COR-L47 (cell line): ENCODE data around the gene CNOT6.
"Not testable (repeated sequence)": the region's sequence is repeated elsewhere in the genome, so short reads cannot be mapped to it uniquely, and the experiment has no call there.

Experiments used
- DNase-seq: peaks from one replicate; lab custom pipeline; 2025; lab: John Stamatoyannopoulos, UW

The CNOT6 gene

DNA sequence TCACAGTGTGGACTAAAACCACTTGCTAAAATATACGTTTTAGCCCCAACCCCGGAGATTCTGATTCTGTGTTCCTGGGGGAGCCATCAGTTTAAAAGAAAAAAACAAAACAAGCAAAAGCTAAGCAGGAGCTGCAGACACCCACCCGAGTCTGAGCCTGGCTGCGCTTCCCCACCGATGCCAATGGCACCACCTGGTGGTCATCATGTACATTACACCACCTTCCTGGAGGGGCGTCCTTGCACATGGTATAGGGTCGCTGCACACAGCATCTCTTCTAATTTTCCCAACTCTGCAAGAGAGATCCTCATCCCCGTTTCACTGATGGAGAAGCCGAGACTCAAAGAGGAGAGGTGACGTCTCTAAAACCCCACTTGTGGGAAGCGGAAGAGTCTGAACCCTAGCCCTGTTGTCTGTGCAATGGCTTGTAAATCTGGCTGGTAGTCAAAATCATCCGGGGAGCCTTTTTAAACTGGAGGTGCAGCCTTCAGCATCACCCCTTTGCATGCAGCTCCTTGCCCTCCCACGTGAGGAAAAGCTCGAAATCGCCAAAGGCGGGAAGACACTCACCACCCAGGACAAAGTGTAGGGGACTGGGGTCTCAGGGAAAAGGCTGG lies 23.1 kb upstream of the CNOT6 start:
- peak; percentile 12 for DNase-seq

DNA sequence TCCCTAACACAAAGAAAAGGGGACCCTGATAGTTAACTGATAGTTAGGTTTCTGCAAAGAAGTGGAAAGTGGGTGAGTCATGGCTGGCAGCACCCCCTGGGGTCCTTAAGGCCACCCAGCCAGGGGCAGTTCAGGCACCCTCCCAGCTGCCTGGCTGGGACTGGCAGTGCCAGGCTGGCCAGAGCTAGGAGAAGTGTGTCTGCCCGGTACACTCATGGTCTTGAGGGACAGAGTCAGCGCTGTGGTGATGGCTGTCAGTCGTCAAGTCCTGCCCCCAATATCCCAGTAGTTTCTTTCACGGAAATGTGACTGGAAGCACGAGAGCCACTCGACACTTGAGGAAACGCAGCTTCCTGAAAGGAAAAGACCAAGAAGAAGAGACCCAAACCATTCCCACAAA lies 22.3 kb upstream of the CNOT6 start:
- DNase-seq, result no peak

DNA sequence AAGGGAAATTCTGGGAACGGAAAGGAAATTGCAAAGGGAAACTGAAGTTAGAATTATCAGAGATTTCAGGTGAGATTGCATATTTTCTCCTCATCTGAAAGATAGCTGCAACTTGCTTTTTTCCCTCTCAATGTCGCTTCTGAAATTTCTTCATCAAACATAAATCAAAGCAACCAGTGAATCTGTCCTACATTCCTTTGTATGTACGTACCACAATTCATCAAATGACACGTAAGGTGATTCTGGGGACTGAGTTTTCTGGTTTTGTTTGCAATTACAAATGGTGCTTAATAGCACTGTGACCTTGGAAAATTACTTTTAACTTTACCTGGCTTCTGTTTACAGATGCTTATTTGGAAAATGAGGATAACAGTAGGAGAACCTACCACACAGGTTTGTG lies 21.9 kb upstream of the CNOT6 start:
- no peak for DNase-seq

DNA sequence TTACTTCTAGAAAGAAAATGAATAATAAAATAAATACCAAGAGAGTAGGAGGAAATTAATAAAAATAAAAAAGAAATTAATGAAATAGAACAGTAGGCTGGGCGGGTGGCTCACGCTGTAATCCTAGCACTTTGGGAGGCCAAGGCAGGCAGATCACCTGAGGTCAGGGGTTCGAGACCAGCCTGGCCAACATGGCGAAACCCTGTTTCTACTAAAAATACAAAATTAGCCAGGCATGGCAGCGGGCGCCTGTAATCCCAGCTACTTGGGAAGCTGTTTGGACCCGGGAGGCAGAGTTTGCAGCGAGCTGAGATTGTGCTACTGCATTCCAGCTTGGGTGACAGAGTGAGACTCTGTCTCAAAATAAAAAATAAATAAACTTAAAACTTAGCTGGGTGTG lies 20.8 kb upstream of the CNOT6 start:
- DNase-seq, result not testable (repeated sequence)

DNA sequence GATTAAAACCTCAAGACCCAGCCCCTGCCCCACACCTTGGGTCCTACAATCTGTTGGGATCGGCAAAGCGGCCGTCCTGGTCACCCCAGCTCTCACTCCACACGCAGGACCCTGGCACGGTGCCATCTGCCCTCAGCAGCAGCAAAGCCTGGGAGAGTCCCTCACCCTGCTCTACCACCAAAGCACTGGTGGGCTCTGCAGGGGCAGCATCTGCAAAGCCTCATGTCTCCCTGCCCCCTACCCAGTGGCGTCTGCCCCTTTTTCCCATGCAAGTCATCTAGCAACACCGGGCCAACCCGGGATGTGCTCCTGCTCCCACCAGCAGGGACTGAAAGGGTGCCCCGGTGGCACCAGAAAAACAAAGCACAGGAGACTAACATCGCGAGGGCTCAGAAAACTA lies 19.6 kb upstream of the CNOT6 start:
- no peak for DNase-seq

DNA sequence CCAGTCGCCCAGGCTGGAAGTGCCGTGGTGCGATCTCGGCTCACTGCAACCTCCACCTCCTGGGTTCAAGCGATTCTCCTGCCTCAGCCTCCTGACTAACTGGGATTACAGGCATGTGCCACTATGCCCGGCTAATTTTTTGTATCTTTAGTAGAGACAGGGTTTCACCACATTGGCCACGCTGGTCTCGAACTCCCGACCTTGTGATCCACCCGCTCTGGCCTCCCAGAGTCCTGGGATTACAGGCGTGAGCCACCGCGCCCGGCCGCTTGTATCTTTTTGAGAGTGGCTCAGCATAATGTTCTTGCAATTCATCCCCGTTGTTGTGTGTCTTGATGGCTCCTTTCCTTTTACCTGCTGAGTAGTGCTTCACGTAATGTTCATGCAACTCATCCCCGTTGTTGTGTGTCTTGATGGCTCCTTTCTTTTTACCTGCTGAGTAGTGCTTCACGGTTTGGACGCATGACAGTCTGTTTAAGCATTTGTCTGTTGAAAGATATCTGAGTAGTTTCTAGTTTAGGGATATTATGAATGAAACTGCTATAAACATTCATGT lies 18.1 kb upstream of the CNOT6 start:
- not testable (repeated sequence) for DNase-seq

DNA sequence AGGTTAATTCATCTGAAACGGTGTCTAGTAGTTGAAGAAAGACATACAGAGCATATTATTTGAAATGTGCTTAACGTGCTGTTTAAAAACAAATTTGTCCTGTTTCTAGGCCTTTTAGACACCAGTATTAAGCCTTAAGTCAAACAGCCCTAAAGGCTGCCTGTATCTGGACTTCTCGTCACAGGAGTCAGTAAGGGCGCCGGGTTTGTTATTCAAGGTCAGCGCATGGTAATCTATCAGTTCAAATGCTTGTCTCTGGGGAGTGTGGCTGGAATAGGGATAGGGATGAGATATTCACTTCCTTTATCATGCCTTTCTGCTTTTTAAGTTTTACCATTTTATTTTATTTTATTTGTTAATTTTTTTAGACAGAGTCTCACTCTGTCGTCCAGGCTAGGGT lies 9.4 kb upstream of the CNOT6 start:
- DNase-seq, result no peak

DNA sequence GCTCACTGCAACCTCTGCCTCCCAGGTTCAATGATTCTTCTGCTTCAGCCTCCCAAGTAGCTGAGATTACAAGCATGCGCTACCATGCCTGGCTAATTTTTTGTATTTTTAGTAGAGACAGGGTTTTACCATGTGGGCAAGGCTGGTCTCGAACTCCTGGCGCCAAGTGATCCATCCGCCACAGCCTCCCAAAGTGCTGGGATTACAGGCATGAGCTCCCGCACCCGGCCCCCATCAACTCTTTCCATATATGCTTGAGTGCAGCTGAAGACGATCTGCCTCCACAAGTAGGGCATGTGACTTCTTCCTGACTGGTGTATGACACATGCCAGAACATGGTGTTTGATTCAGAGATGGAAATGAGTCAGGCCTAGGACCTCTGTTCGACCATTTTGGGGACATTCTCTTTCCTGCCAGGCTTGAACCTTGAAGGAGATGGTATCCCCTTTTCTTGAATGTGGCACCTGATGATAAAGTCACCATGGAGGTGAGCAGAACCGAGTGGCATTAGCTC lies 7.5 kb upstream of the CNOT6 start:
- DNase-seq, result no peak

DNA sequence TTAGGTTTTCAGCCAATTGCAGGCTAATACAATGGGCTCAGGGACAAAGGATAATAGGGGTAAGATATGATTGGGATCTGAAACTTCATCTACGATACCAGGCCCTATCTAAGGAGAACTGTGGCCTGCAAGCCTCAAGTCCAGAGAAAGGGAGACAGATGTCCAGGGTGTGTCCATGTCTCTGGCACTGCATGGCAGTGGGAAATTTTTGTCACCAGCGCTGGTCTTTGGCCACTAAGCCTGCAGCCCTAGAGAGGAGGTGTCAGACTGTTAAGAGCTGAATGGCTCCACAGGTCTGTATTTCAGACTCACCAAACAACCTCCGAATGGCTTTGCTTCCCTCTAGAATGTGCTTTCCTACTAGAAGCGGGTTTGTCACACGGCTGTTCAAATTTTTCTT lies 6.6 kb upstream of the CNOT6 start:
- no peak for DNase-seq

DNA sequence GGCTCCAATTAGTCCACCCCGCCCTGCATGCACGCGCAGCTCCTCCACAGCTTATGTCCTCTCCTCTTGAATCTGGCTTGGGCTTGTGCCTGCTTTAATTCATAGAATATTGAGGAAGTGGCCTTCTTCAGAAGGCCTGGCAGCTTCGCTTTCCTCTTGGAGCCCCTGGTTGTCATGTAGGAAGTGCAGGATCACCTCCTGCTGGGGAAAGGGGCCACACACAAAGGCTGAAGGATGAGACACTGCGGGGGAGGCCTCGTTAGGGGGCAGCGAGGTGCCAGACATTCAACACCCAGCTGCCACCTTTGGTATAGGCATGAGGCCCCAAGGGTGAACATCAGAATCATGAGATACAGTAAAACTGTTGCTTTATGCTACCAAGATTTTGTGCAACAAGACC lies 2.7 kb upstream of the CNOT6 start:
- DNase-seq, result no peak

DNA sequence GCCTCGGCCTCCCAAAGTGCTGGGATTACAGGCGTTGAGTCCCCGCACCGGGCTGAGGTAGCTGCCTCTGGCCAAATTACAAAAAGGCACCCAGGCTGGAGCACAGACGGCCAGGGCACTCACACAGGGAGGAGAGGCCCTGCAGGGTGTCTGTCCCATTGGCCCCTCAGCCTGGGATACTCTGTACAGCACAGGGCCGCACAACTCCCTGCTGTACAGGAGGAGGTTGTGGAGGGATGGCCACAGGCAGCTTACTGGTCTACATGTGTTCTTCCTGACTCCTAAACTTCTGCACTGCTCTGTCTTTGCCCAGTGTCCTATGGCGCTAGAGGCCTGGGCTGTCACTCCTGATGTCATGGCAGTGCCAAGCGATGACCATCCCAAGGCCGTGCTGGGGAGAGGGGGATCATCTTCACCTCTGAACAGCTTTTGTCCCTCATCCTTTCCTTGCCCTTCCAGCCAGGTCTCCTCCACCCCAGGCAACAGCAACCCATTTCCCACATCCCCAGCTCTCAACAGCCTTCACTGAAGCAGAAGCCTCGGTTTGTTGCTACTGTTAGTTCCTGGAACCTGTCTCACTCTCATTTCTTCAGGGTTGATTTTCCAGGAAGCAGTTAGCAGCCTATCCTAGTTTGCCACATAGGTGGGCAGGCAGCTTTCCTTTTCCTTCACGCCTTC lies 1.8 kb upstream of the CNOT6 start:
- DNase-seq, result no peak

DNA sequence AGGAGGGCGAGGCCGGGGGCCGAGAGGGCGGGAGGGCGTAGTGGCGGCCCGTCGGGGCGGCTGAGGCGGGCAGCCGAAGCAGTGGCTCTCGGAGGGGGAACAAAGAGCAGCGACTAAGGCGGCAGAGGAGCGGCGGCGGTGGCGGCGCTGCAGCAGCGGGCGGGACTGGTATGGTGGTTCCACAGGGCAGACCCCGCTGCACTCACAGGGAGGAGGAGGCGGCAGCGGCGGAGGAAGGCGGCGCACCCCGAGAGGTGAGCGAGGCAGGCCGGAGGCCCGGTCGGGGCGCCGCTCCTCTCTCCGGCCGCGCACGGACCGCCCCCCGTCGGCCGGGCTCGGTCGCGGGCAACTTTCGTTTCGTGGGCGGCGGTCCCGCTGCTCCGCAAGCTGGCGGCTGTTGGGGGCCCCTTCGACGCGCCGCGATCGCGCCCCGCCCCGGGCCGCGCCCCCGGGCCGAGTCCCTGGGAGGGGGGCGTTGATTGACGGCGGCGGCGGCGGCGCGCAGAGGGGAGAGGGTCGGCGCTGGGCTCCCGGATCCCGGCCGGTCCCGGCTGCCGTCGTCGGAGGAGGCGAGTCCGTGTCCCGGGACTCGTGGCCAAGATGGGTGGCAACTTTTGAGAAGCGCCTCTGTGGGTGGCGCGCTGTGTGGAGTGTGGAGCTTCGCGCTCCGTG lies 467 bp downstream of the CNOT6 start:
- peak; percentile 36 for DNase-seq

DNA sequence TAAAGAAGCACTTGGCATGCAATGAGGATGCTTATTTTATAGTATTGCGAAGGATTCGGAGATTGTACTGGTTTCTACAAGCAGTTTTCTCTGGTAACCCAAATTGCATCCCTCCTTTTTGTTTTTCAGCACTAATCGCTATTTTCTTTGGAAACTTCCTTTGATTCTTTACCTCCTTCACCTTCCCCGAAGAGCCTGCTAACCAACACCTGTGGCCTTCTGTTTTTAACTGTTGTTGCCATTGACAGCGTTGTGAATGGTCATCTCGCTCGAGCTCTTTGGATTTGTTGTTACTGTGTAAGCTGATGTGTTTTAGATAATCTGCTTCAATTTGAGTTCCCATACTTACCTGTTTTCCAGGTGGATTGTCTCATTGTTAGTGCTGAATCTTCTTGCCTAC lies 1.1 kb downstream of the CNOT6 start:
- DNase-seq, result no peak

DNA sequence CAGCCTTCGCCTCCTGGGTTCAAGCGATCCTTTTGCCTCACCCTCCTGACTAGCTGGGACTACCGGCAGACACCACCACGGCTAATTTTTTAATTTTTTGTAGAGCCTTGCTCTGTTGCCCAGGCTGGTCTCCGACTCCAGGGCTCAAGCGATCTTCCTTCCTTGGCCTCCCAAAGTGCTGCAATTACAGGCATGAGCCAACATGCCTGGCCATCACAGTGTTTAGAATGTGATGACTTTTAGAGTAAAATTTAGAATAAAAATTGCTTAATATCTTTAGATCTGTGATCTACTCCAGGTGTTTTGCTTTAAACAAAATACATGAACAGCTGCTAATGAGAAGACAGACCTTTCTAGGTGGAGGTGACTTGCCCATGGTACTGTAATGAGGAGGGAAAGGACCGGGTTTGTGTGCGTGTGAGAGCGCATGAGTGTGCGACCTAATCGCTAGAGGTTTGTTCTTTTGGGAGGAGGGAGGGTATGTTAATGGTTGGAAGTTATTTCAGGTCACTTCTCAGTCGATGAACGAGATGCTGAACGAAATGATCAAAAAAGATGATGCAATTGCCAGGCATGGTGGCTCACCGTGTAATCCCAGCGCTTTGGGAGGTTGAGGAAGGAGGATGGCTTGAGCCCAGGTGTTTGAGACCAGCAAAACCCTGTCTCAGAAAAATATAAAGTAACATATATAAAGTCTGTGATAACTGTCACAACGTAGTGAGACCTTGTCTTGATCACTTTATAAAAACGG lies 2.0 kb downstream of the CNOT6 start:
- DNase-seq, result no peak

DNA sequence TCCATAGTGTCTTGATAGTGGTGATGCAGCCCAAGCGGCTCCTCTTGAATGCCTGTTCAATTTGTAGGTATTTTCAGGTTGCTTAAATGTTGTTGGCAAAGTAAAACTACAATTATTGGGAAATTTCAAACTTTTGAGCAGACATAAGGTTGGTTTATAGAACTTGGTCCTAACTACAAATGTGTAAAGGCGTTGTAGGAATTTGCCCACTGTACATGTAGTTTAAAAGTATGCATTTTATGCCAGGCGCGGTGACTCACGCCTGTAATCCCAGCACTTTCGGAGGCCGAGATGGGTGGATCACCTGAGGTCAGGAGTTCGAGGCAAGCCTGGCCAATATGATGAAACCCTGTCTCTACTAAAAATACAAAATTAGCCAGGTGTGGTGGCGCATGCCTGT lies 2.6 kb downstream of the CNOT6 start:
- not testable (repeated sequence) for DNase-seq

DNA sequence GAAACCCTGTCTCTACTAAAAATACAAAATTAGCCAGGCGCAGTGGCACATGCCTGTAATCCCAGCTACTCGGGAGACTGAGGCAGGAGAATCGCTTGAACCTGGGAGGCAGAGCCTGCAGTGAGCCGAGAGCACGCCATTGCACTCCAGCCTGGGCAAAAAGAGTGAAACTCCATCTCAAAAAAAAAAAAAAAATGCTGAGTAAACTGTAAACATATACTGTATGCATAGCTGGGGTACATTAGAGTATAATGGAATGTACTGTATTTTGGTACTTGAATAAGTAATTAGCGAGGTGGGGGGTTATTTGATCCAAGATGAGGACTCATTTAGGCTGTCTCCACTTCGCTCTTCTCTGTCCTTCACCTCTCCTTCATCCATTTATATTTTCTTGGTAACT lies 3.7 kb downstream of the CNOT6 start:
- not testable (repeated sequence) for DNase-seq

DNA sequence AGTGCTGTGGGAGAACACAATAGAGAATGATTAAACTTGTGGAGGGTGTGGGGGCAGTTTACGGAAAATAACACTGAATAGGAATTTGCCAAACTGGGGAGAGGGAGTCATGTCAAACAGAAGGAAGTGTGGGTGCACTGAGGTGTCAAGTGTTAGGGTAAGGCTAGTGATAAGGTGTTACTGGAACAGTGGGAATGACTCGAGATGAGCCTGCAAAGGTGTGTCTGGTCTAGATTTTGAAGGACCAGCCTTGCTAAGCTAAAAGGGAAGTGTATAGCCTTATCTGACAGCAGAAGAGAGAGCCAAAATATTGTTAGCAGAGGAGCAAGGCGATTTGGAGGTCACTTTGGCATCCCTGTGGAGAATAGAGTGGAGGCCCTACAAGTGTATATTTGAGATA lies 4.2 kb downstream of the CNOT6 start:
- DNase-seq, result no peak

DNA sequence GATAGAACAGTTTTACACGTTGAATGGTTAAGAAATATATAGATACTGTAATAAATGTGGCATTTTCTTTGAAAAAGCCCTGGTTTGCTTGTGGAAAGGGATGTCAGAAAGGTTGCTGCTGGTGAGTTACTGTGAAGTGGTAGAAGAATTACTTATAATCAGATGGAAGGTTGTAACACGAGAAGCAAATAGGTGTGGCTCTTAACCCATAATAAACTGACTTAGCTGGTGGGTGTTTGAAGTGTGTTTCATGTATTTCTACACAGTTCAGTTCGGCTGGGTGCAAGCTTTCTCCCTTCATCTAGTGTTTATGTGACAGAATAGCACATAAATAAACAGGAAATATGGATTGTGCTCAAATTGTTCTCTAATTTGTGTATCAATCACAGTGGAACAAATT lies 5.5 kb downstream of the CNOT6 start:
- no peak for DNase-seq

DNA sequence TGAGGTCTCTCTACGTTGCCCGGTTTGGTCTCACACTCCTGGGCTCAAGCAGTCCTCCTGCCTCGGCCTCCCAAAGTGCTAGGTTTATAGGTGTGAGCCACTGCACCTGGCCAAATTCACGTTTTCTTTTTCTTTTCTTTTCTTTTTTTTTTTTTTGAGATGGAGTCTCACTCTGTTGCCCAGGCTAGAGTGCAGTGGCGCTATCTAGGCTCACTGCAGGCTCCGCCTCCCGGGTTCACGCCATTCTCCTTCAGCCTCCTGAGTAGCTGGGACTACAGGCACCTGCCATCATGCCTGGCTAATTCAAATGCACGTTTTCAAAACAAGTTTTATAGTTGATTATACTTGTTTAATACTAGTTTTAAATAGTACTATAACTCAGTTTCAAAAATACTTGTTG lies 6.1 kb downstream of the CNOT6 start:
- DNase-seq, result not testable (repeated sequence)

DNA sequence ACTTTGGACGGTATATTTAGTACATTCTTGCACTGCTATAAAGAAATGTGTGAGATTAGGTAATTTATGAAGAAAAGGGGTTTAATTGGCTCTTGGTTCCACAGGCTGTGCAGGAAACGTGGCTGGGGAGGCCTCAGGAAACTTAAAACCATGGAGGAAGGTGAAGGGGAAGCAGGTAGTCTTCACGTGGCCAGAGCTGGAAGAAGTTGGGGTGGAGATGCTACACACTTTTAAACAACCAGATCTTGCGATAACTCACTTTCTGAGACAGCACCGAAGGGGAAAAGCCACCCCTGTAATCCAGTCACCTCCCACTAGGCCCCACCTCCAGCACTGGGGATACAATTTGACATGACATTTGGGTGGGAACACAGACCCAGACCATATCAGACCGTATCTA lies 13.5 kb downstream of the CNOT6 start:
- no peak for DNase-seq

DNA sequence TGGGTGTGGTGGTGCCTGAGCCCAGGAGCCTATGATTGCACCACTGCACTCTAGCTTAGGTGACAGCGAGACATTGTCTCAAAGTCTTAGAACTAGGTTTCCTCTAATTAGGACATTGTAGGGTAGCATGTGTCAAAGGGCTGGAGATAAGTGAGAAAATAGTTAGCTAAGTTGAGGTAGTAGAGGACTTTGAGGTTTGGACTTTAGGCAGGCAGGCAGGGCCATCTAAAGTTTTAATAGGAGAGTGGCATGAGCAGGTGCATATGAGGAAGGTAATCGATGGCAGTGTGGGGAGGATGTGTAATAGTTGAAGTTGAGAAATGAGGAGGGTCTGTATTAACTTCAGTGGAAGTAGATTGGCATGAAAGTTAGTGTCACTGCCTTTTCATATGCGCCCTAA lies 21.1 kb downstream of the CNOT6 start:
- no peak for DNase-seq

DNA sequence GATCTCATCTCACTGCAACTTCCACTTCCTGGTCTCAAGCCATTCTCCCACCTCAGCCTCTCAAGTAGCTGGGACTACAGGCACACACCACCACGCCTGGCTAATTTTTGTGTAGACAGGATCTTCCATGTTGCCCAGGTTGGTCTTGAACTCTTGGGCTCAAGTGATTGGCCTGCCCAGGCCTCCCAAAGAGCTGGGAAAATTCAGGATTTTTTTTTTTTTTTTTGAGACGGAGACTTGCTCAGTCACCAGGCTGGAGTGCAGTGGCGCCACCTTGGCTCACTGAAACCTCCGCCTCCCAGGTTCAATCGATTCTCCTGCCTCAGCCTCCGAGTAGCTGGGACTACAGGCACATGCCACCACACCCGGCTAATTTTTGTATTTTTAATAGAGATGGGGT lies 21.8 kb downstream of the CNOT6 start:
- not testable (repeated sequence) for DNase-seq
